Stimulated activated naive CD4-positive, alpha-beta T cell (primary cell): ENCODE data around the gene INKA1.
"Not testable (repeated sequence)": the region's sequence is repeated elsewhere in the genome, so short reads cannot be mapped to it uniquely, and the experiment has no call there.

ENCODE experiments used
- DNase-seq, 6 experiments: peaks; one replicate each; lab custom pipeline; 2025; lab: John Stamatoyannopoulos, UW

Gene INKA1

GRCh38 chr3:49802719-49803464 lies at the start of gene INKA1:
Gene INKA1, plus strand, starts transcription at chr3:49803261. Its CDS starts 132 bp downstream, at chr3:49803393.
- peak; percentile 78 to 91 (median 82) for DNase-seq

GRCh38 chr3:49754536-49754935 lies 48.5 kb upstream of the INKA1 start:
- no peak for DNase-seq

- DNase-seq, result no peak
These were observed 47.0 kb upstream of the INKA1 start for GRCh38 chr3:49756036-49756435.

GRCh38 chr3:49757197-49757596 lies 45.9 kb upstream of the INKA1 start:
- DNase-seq, result no peak

GRCh38 chr3:49759226-49759625 lies 43.8 kb upstream of the INKA1 start:
- DNase-seq, result no peak

GRCh38 chr3:49761661-49762060 lies 41.4 kb upstream of the INKA1 start:
- DNase-seq, result no peak

GRCh38 chr3:49763981-49764380 lies 39.1 kb upstream of the INKA1 start:
- DNase-seq, result no peak

GRCh38 chr3:49769286-49769915 lies 33.7 kb upstream of the INKA1 start:
- no peak for DNase-seq

- DNase-seq, result no peak
These were observed 33.1 kb upstream of the INKA1 start for GRCh38 chr3:49769926-49770325.

GRCh38 chr3:49771340-49771938 lies 31.6 kb upstream of the INKA1 start:
- no peak for DNase-seq

- DNase-seq, result no peak
These were observed 30.4 kb upstream of the INKA1 start for GRCh38 chr3:49772703-49773102.

GRCh38 chr3:49775538-49775937 lies 27.5 kb upstream of the INKA1 start:
- DNase-seq, result no peak

GRCh38 chr3:49776101-49776500 lies 27.0 kb upstream of the INKA1 start:
- not testable (repeated sequence) for DNase-seq

GRCh38 chr3:49779358-49780079 lies 23.5 kb upstream of the INKA1 start:
- no peak for DNase-seq

- DNase-seq, result no peak
These were observed 22.7 kb upstream of the INKA1 start for GRCh38 chr3:49780080-49780974.

- not testable (repeated sequence) for DNase-seq
These were observed 22.1 kb upstream of the INKA1 start for GRCh38 chr3:49780975-49781365.

GRCh38 chr3:49781415-49782199 lies 21.5 kb upstream of the INKA1 start:
- no peak for DNase-seq

GRCh38 chr3:49782277-49782676 lies 20.8 kb upstream of the INKA1 start:
- DNase-seq, result not testable (repeated sequence)

- DNase-seq, result peak in 3 of 6 experiments; percentile 14 to 64 (median 58)
These were observed 17.3 kb upstream of the INKA1 start for GRCh38 chr3:49785565-49786356.
